Tibial nerve (tissue), 4 donors: Measurements from ENCODE around the gene EMILIN2.

Experiments
- CTCF ChIP-seq, 5 experiments: fragments of 200-600 bp in 3 of 5; fragments of 450-650 bp in 2 of 5; sonication (generic) in 3 of 5; IDR thresholded peaks; one replicate each; pipeline ENCODE4 v1.5.1; 2016 to 2019; ENCODE audit warnings: antibody characterized with exemption in 5 of 5, mild to moderate bottlenecking in 3 of 5, moderate library complexity in 2 of 5
- EP300 ChIP-seq, 2 donors: sonication (generic); formaldehyde crosslinking; IDR thresholded peaks; one replicate each; pipeline ENCODE4 v1.6.1; 2017; ENCODE audit warnings: antibody characterized with exemption in 2 of 2, mild to moderate bottlenecking in 1 of 2
- POLR2A ChIP-seq, 2 donors: fragments of 450-650 bp; IDR thresholded peaks; one replicate each; pipeline ENCODE4 v1.6.1; 2017; ENCODE audit warnings: antibody characterized with exemption in 2 of 2, mild to moderate bottlenecking in 2 of 2, moderate library complexity in 2 of 2

- no peak for TF ChIP-seq EP300 (IDR thresholded peaks at IDR 0.05)
- no peak for TF ChIP-seq CTCF (IDR thresholded peaks at IDR 0.05)
- TF ChIP-seq POLR2A (IDR thresholded peaks at IDR 0.05), result no peak
Observed at GRCh38 chr18:2874765-2875164, 28.0 kb downstream of the EMILIN2 start.
